GM12891 (cell line): ENCODE measurements around the gene FAM229A.

Experiments used
- POLR2A ChIP-seq: IDR thresholded peaks from 2 replicates; pipeline ENCODE4 v1.6.1; 2011; ENCODE audit warnings: low read depth, low read length, control low read depth
- TAF1 ChIP-seq: IDR thresholded peaks from 2 replicates; pipeline ENCODE4 v1.6.1; 2011; ENCODE audit warnings: low read depth, low read length, control low read depth

DNA sequence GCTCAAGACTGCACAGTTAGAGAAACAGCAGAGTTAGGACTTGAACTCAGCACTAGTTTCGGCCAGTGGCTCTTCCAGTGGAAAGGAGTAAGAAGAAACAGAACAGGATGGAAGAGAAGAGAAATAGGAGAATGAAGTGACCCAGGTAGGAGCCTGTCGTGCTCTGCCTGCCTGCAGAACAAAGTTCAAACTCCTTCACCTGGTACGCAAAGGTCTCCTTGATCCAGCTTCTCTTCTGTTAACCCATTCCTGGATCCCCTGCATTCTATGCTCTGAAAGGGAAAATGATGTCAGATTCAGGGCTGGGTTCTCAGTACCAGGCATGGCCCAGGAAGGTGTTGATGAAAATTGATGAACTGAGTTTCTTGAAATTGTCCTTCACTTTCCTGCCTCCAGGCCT is 3.9 kb downstream of the FAM229A start:
- TF ChIP-seq POLR2A (no peak), TAF1 (no peak)
